Liver (tissue), 9 donors: ENCODE results near the gene IFITM10. TPM values are rescaled to one million over a fixed set of nuclear protein-coding genes. Genes with fewer than 3 reads are reported as not detected.

Experiments
- DNase-seq: peaks from one replicate; pipeline ENCODE4 v3.0.0-alpha.2; 2017; ENCODE audit warnings: low spot score
- H3K27ac ChIP-seq, 2 donors: one replicate each; pipeline ENCODE4 v1.7.0; 2013; ENCODE audit warnings: inconsistent platforms in 2 of 2, low read length in 2 of 2, control low read depth in 1 of 2, low read depth in 1 of 2, mild to moderate bottlenecking in 1 of 2
- H3K27me3 ChIP-seq, 4 donors: one replicate each; pipeline versions ENCODE4 v1.6.1 to v1.7.0; 2013; ENCODE audit warnings: low read length in 3 of 4, inconsistent platforms in 1 of 4, mild to moderate bottlenecking in 1 of 4, moderate library complexity in 1 of 4; ENCODE audit not compliant: control insufficient read depth in 4 of 4, insufficient read depth in 4 of 4
- H3K36me3 ChIP-seq, 4 donors: one replicate each; pipeline versions ENCODE4 v1.6.1 to v1.7.0; 2013; ENCODE audit warnings: low read length in 3 of 4, mild to moderate bottlenecking in 3 of 4, low read depth in 1 of 4, moderate library complexity in 1 of 4; ENCODE audit not compliant: control insufficient read depth in 4 of 4, insufficient read depth in 3 of 4
- H3K4me1 ChIP-seq, 4 donors: one replicate each; pipeline versions ENCODE4 v1.6.1 to v1.7.0; 2013; ENCODE audit warnings: low read length in 3 of 4, mild to moderate bottlenecking in 3 of 4, moderate library complexity in 1 of 4; ENCODE audit not compliant: control insufficient read depth in 4 of 4, insufficient read depth in 4 of 4
- H3K4me3 ChIP-seq, 3 donors: one replicate each; pipeline versions ENCODE4 v1.6.1 to v1.7.0; 2013; ENCODE audit warnings: low read length in 3 of 3, control low read depth in 1 of 3, low read depth in 1 of 3, mild to moderate bottlenecking in 1 of 3
- H3K9ac ChIP-seq, 2 donors: one replicate each; pipeline ENCODE4 v1.7.0; 2013; ENCODE audit warnings: low read length in 2 of 2, mild to moderate bottlenecking in 2 of 2, moderate library complexity in 2 of 2, control low read depth in 1 of 2, low read depth in 1 of 2
- H3K9me3 ChIP-seq, 4 donors: one replicate each; pipeline versions ENCODE4 v1.6.1 to v1.7.0; 2013; ENCODE audit warnings: low read length in 3 of 4; ENCODE audit not compliant: control insufficient read depth in 4 of 4
- CTCF ChIP-seq: fragments of 150-350 bp; IDR thresholded peaks from 2 replicates; pipeline ENCODE4 v1.5.1; 2017; ENCODE audit warnings: improper control_type of control experiment, low read depth, low read length; ENCODE audit not compliant: missing input control
- FOXA1 ChIP-seq: IDR thresholded peaks from 2 replicates; pipeline ENCODE4 v1.6.1; 2016; ENCODE audit warnings: antibody characterized with exemption
- FOXA2 ChIP-seq: IDR thresholded peaks from 2 replicates; pipeline ENCODE4 v1.6.1; 2016; ENCODE audit warnings: antibody characterized with exemption
- GABPA ChIP-seq, 2 donors: IDR thresholded peaks in 1 of 2; conservative IDR thresholded peaks in 1 of 2; 2 replicates each; pipeline ENCODE4 v1.6.1; 2016; ENCODE audit warnings: antibody characterized with exemption in 2 of 2, mild to moderate bottlenecking in 1 of 2, moderate library complexity in 1 of 2
- HNF4G ChIP-seq: IDR thresholded peaks from 2 replicates; pipeline ENCODE4 v1.6.1; 2016; ENCODE audit warnings: antibody characterized with exemption
- JUND ChIP-seq, 2 donors: IDR thresholded peaks; 2 replicates each; pipeline ENCODE4 v1.6.1; 2016; ENCODE audit warnings: antibody characterized with exemption in 2 of 2
- NR2F2 ChIP-seq: IDR thresholded peaks from 2 replicates; pipeline ENCODE4 v1.6.1; 2016; ENCODE audit warnings: antibody characterized with exemption
- RAD21 ChIP-seq, 2 donors: IDR thresholded peaks; 2 replicates each; pipeline ENCODE4 v1.6.1; 2016; ENCODE audit warnings: antibody characterized with exemption in 2 of 2, mild to moderate bottlenecking in 2 of 2
- REST ChIP-seq: IDR thresholded peaks from 2 replicates; pipeline ENCODE4 v1.6.1; 2016; ENCODE audit warnings: antibody characterized with exemption, mild to moderate bottlenecking
- RXRA ChIP-seq, 2 donors: IDR thresholded peaks; 2 replicates each; pipeline ENCODE4 v1.6.1; 2017 to 2018; ENCODE audit warnings: antibody characterized with exemption in 2 of 2, mild to moderate bottlenecking in 1 of 2
- TAF1 ChIP-seq: conservative IDR thresholded peaks from 2 replicates; pipeline ENCODE4 v1.6.1; 2016; ENCODE audit warnings: antibody characterized with exemption, mild to moderate bottlenecking
- WGBS: extraction: QIAGEN DNeasy Blood & Tissue Kit; methylation state at CpG from one replicate; pipeline ENCODE4 v1.1.7; 2013; 5-methylcytosine and 5-hydroxymethylcytosine counted together
- polyA plus RNA-seq, 2 donors: library from polyadenylated mRNA; stranded (reverse) in 1 of 2; unstranded in 1 of 2; fragments of 200-250 nt in 1 of 2; fragments of >200 nt in 1 of 2; fragmentation: Nextera tagmentation in 1 of 2; extraction: Ambion mirVana in 1 of 2; gene quantifications; one replicate each; pipeline versions ENCODE4 v1.2.1 to v1.2.3, GENCODE V29; 2013 to 2015
- total RNA-seq, 2 donors: library from RNA; depleted of rRNA; stranded (reverse); fragments of >200 nt; gene quantifications; one replicate each; pipeline ENCODE4 v1.2.3, GENCODE V29; 2014
- TF ChIP-seq, protein P1 (sequence below): IDR thresholded peaks from 2 replicates; pipeline ENCODE4 v1.6.1; 2016; ENCODE audit warnings: antibody characterized with exemption
- donor health status: healthy.
- donor health status: healthy.
- donor health status: healthy.
- donor health status: healthy.
- donor health status: healthy.

The IFITM10 gene
- total and polyA plus RNA-seq, 4 donors = 0.14 to 8.5 (median 1.8) TPM

- WGBS = 72% methylated on average over 9 of the region's 9 CpGs
- no peak for DNase-seq
- no peak overlapping the region for H3K4me3 ChIP-seq
- H3K4me1 ChIP-seq = peaks cover 0 to 3% (median 0%) of the 10 kb centered on the region in 4 donors
- H3K9me3 ChIP-seq = no peaks in the 10 kb centered on the region
- H3K9ac ChIP-seq = no peak overlapping the region
- TF ChIP-seq GABPA (IDR thresholded peaks at IDR 0.05 in 1 of 2, conservative IDR thresholded peaks at IDR 0.05 in 1 of 2) = no peak
- H3K27me3 ChIP-seq = peaks cover 0 to 6% (median 2%) of the 10 kb centered on the region in 4 donors
- H3K36me3 ChIP-seq = no peaks in the 10 kb centered on the region
- H3K27ac ChIP-seq = no peak overlapping the region
Measured at GRCh38 chr11:1729692-1730011, 20.7 kb downstream of the IFITM10 start.

DNA sequence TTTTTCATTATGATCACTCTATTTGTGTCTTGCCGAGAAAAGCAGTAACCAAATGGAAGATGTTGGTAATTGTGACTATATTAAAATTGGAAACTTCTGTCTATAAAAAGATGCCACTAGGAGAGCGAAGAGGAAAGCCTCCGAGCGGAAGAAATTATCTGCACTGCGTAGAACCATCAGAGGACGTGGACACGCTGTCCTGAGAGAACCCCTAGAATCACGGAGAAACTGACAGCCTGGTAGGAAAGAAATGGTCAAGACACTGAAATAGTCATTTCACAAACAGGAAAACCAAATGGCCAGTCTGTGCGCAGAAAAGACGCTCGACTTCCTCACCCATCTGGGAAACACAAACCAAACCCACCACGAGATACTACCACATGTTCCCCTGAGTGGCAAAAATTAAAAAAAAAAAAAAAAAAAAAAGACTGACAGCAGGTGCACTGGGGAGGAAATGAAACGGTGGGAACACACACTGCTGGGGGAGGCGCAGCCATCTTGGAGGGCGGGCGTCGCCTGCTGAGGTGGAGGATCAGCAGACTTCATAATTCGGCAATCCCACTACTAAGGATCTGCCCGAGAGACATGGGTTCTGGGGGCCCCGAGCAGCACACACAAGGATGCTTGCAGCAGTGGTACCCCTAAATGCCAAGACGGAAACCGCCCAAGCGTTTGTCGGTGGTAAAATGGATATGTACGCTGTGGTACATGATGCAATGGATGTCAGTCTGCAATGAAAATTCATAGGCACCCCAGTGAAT, 21.3 kb downstream of the IFITM10 start:
- TF ChIP-seq RAD21 (IDR thresholded peaks at IDR 0.05) (no peak), REST (no peak), GABPA (IDR thresholded peaks at IDR 0.05 in 1 of 2, conservative IDR thresholded peaks at IDR 0.05 in 1 of 2) (no peak), CTCF (no peak), NR2F2 (no peak), TAF1 (no peak), FOXA1 (no peak), JUND (IDR thresholded peaks at IDR 0.05) (no peak)
- Histone ChIP-seq H3K27ac (no peak overlapping the region), H3K9ac (no peak overlapping the region), H3K4me3 (no peak overlapping the region), H3K27me3 (peaks cover 0 to 6% (median 2%) of the 10 kb centered on the region in 4 donors), H3K4me1 (peaks cover 0 to 3% (median 0%) of the 10 kb centered on the region in 4 donors), H3K36me3 (no peaks in the 10 kb centered on the region), H3K9me3 (no peaks in the 10 kb centered on the region)
- DNase-seq = no peak
- 76% methylated on average over 25 of the region's 25 CpGs for WGBS

DNA sequence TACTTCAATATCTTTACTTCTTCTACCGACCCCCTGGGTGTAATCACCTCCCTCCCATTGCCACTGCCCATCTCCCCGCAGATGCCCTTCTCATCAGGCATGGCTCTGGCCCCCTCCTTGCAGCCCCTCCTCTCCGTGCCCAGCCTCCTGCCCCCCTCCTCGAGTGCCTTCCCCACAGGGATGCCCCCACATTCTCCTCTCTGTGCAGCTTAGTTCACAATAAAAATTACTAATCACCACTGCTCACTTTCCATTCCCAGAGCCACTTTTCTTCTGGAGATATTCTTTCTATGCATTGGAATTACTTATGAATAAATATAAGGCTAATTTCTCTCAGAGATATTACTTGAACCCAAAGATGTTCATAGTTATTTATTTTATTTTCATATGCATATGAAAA, 22.1 kb downstream of the IFITM10 start:
- Histone ChIP-seq H3K4me1 (no peaks in the 10 kb centered on the region), H3K27me3 (peaks cover 0 to 6% (median 2%) of the 10 kb centered on the region in 4 donors), H3K9ac (no peak overlapping the region), H3K36me3 (no peaks in the 10 kb centered on the region), H3K9me3 (no peaks in the 10 kb centered on the region), H3K4me3 (no peak overlapping the region), H3K27ac (no peak overlapping the region)
- no peak for DNase-seq
- TF ChIP-seq, protein P1, sequence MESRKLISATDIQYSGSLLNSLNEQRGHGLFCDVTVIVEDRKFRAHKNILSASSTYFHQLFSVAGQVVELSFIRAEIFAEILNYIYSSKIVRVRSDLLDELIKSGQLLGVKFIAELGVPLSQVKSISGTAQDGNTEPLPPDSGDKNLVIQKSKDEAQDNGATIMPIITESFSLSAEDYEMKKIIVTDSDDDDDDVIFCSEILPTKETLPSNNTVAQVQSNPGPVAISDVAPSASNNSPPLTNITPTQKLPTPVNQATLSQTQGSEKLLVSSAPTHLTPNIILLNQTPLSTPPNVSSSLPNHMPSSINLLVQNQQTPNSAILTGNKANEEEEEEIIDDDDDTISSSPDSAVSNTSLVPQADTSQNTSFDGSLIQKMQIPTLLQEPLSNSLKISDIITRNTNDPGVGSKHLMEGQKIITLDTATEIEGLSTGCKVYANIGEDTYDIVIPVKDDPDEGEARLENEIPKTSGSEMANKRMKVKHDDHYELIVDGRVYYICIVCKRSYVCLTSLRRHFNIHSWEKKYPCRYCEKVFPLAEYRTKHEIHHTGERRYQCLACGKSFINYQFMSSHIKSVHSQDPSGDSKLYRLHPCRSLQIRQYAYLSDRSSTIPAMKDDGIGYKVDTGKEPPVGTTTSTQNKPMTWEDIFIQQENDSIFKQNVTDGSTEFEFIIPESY = no peak
- TF ChIP-seq RAD21 (IDR thresholded peaks at IDR 0.05) = no peak
- TF ChIP-seq JUND (IDR thresholded peaks at IDR 0.05) = no peak
- no peak for TF ChIP-seq FOXA2
- no peak for TF ChIP-seq HNF4G
- TF ChIP-seq RXRA (IDR thresholded peaks at IDR 0.05) = no peak
- WGBS = 59% methylated on average over 4 of the region's 4 CpGs
